Stimulated activated CD8-positive, alpha-beta memory T cell treated with anti-CD3 and anti-CD28 coated beads, Interleukin-15, amount 100 ng/mL, for 24 hours (primary cell): ENCODE data around the gene AP1G2.

ENCODE experiments used
- DNase-seq: peaks from one replicate; pipeline ENCODE4 v3.0.0-alpha.2; 2020; ENCODE audit warnings: low read depth

The AP1G2 gene

GRCh38 chr14:23570806-23571483, 3.4 kb upstream of the AP1G2 start:
- DNase-seq: no peak

- no peak for DNase-seq
Observed at GRCh38 chr14:23569443-23570151, 2.0 kb upstream of the AP1G2 start.

GRCh38 chr14:23568600-23569331, 1.2 kb upstream of the AP1G2 start:
- no peak for DNase-seq

- no peak for DNase-seq
Observed at GRCh38 chr14:23568021-23568599, 519 bp upstream of the AP1G2 start.

- no peak for DNase-seq
Observed at GRCh38 chr14:23566778-23567185, 809 bp downstream of the AP1G2 start.

- no peak for DNase-seq
Observed at GRCh38 chr14:23566112-23566777, 1.3 kb downstream of the AP1G2 start.

- DNase-seq: no peak
Observed at GRCh38 chr14:23565626-23566025, 2.0 kb downstream of the AP1G2 start.

GRCh38 chr14:23564876-23565275, 2.7 kb downstream of the AP1G2 start:
- no peak for DNase-seq

- DNase-seq: no peak
Observed at GRCh38 chr14:23564181-23564812, 3.3 kb downstream of the AP1G2 start.

- DNase-seq: no peak
Observed at GRCh38 chr14:23563473-23564180, 4.0 kb downstream of the AP1G2 start.

GRCh38 chr14:23562822-23563472, 4.6 kb downstream of the AP1G2 start:
- DNase-seq: no peak

GRCh38 chr14:23561873-23562821, 5.4 kb downstream of the AP1G2 start:
- DNase-seq: no peak

- no peak for DNase-seq
Observed at GRCh38 chr14:23561259-23561658, 6.3 kb downstream of the AP1G2 start.

- no peak for DNase-seq
Observed at GRCh38 chr14:23559926-23560520, 7.6 kb downstream of the AP1G2 start.

GRCh38 chr14:23559010-23559925, 8.3 kb downstream of the AP1G2 start:
- DNase-seq: peak; percentile 44

GRCh38 chr14:23558346-23559009, 9.1 kb downstream of the AP1G2 start:
- DNase-seq: no peak

GRCh38 chr14:23557946-23558345, 9.6 kb downstream of the AP1G2 start:
- DNase-seq: no peak
